ENCODE data around the gene PSMB7. TPM values are rescaled to one million over a fixed set of nuclear protein-coding genes. Genes with fewer than 3 reads are reported as not detected.

The PSMB7 gene
- total and polyA plus RNA-seq, 2 of the 13 experiments (the other 11 are each of a cell fraction or from before 2014, with no cell fraction given): 259 to 291 TPM

DNA sequence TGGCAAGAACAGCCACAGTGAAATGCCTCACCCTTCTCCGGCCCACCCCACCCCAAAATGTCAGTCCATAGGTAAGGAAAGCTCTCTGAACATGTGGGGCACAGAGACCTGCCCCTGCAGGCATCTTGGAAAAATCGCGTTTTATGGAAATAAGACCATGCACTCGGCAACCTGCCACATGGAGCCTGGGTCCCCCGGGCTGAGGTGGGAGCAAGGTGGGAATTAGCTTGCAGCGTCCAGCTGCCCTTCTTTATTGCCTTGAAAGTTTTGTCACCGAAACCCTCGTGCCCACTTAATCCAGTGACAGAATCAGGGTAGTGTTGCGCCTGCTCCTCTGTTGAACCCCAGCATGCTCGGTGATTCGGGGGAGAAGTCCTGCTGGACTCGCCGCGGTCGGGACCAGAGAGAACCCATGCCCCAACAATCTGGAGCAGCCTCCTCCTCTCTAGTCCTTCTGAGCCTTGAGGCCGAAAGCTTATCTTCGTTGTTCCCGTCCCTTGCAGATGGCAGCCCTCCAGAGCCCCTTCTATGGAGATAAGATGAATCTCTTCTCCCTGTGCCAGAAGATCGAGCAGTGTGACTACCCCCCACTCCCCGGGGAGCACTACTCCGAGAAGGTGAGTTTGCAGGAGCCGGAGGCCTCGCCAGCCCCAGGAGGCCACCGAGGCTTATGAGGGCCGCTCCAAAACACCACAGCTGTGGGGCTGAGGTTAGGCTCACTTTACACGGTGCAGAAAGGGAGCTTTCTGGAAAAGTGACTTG, 67.9 kb downstream of the PSMB7 start:
- WGBS (ENCODE audit: low lambda C conversion rate): 98% methylated on average over 25 of the region's 26 CpGs
- no peaks in the 10 kb centered on the region for H4K20me1 ChIP-seq (ENCODE audit: insufficient read depth, low read length)
- in situ Hi-C loops (cut with HindIII; ENCODE audit: extremely low pct_ligation_motif_present, low pct_unique_long_range_greater_than_20kb): no loop called here
- DNase-seq (ENCODE audit: low spot score) (no peak), FAIRE-seq (no peak), ATAC-seq (no peak)
- ChIA-PET CTCF (ENCODE audit: low intra/inter-chr PET ratio, low total read pairs) (no interaction called here), POLR2A (no interaction called here)
- no peak overlapping the region for H3K4me2 ChIP-seq (ENCODE audit: low read depth, low read length)
- no peak overlapping the region for H3K4me3 ChIP-seq (replicated peaks in 1 of 3; ENCODE audit: insufficient read depth in 1 of 3, low read depth in 2 of 3, low read length in 3 of 3)
- H3K9me3 ChIP-seq (ENCODE audit: low read length): no peaks in the 10 kb centered on the region
- no peak overlapping the region for H3K9ac ChIP-seq (ENCODE audit: insufficient read depth, low read depth, low read length)
- intact Hi-C loops (cut with micrococcal nuclease; ENCODE audit: unreplicated experiment): no loop called here
- TF ChIP-seq, protein P1, sequence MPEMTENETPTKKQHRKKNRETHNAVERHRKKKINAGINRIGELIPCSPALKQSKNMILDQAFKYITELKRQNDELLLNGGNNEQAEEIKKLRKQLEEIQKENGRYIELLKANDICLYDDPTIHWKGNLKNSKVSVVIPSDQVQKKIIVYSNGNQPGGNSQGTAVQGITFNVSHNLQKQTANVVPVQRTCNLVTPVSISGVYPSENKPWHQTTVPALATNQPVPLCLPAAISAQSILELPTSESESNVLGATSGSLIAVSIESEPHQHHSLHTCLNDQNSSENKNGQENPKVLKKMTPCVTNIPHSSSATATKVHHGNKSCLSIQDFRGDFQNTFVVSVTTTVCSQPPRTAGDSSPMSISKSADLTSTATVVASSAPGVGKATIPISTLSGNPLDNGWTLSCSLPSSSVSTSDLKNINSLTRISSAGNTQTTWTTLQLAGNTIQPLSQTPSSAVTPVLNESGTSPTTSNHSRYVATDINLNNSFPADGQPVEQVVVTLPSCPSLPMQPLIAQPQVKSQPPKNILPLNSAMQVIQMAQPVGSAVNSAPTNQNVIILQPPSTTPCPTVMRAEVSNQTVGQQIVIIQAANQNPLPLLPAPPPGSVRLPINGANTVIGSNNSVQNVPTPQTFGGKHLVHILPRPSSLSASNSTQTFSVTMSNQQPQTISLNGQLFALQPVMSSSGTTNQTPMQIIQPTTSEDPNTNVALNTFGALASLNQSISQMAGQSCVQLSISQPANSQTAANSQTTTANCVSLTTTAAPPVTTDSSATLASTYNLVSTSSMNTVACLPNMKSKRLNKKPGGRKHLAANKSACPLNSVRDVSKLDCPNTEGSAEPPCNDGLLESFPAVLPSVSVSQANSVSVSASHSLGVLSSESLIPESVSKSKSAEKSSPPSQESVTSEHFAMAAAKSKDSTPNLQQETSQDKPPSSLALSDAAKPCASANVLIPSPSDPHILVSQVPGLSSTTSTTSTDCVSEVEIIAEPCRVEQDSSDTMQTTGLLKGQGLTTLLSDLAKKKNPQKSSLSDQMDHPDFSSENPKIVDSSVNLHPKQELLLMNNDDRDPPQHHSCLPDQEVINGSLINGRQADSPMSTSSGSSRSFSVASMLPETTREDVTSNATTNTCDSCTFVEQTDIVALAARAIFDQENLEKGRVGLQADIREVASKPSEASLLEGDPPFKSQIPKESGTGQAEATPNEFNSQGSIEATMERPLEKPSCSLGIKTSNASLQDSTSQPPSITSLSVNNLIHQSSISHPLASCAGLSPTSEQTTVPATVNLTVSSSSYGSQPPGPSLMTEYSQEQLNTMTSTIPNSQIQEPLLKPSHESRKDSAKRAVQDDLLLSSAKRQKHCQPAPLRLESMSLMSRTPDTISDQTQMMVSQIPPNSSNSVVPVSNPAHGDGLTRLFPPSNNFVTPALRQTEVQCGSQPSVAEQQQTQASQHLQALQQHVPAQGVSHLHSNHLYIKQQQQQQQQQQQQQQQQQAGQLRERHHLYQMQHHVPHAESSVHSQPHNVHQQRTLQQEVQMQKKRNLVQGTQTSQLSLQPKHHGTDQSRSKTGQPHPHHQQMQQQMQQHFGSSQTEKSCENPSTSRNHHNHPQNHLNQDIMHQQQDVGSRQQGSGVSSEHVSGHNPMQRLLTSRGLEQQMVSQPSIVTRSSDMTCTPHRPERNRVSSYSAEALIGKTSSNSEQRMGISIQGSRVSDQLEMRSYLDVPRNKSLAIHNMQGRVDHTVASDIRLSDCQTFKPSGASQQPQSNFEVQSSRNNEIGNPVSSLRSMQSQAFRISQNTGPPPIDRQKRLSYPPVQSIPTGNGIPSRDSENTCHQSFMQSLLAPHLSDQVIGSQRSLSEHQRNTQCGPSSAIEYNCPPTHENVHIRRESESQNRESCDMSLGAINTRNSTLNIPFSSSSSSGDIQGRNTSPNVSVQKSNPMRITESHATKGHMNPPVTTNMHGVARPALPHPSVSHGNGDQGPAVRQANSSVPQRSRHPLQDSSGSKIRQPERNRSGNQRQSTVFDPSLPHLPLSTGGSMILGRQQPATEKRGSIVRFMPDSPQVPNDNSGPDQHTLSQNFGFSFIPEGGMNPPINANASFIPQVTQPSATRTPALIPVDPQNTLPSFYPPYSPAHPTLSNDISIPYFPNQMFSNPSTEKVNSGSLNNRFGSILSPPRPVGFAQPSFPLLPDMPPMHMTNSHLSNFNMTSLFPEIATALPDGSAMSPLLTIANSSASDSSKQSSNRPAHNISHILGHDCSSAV (CRISPR knock-in tag; IDR thresholded peaks at IDR 0.05; ENCODE audit: borderline replicate concordance): no peak
- TF ChIP-seq, protein P2, sequence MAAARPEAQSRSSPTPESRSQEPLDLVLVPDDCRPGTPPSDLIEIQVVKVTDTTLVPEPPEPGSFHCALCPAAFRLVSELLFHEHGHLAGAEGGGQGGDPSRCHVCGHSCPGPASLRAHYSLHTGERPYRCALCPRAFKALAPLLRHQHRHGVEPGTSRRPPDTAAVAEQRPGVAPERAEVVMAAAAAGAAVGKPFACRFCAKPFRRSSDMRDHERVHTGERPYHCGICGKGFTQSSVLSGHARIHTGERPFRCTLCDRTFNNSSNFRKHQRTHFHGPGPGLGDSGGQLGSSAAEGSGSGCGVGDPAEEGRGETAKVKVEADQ (CRISPR knock-in tag; IDR thresholded peaks at IDR 0.05; ENCODE audit: borderline replicate concordance): no peak
- peaks cover 46 to 87% of the 10 kb centered on the region in 2 experiments for H3K36me3 ChIP-seq (replicated peaks in 1 of 2; ENCODE audit: control insufficient read depth in 1 of 2, insufficient read depth in 2 of 2, low read length in 2 of 2)
- no peak overlapping the region for H3K27ac ChIP-seq (ENCODE audit: extremely low read length, insufficient read depth, low read length)
- no TSS peak for BruUV-seq (replicated peaks)
- H3K27me3 ChIP-seq (ENCODE audit: control insufficient read depth in 1 of 2, insufficient read depth in 2 of 2, low read length in 2 of 2): no peaks in the 10 kb centered on the region
- no peaks in the 10 kb centered on the region for H3K79me2 ChIP-seq (ENCODE audit: insufficient read depth, low read length)
- no peak overlapping the region for H2AFZ ChIP-seq (ENCODE audit: low read length)
- peaks cover 14% of the 10 kb centered on the region for H3K4me1 ChIP-seq (ENCODE audit: insufficient read depth, low read length)
